H1 (cell line): ENCODE results near the gene ADARB2. TPM values are rescaled to one million over a fixed set of nuclear protein-coding genes. Genes with fewer than 3 reads are reported as not detected.

ENCODE experiments used
- CTCF ChIA-PET: fragments of 300-600 bp; sonication (Branson Sonifier 250); formaldehyde crosslinking; loops from one replicate; lab custom pipeline; 2021; ENCODE audit not compliant: partially characterized antibody; lab: Charles Lee
- POLR2A ChIA-PET: fragments of 300-600 bp; sonication (Branson Sonifier 250); formaldehyde crosslinking; loops from one replicate; lab custom pipeline; 2021; ENCODE audit warnings: inconsistent platforms; ENCODE audit not compliant: partially characterized antibody; lab: Charles Lee
- DNase-seq, 2 experiments: peaks; one replicate each; pipeline versions ENCODE4 v3.0.0 to v3.0.0-alpha.2; 2010 to 2022; ENCODE audit warnings: low spot score in 2 of 2, low read depth in 1 of 2, mixed read lengths in 1 of 2
- FAIRE-seq: peaks from 2 replicates; lab custom pipeline; 2011; peaks lifted over from hg19 to GRCh38; lab: Jason Lieb, UNC
- H2AFZ ChIP-seq: 2 replicates; pipeline ENCODE4 v1.8.1; 2012; ENCODE audit warnings: low read length, inconsistent platforms
- H2AK5ac ChIP-seq: 2 replicates; pipeline ENCODE4 v1.6.1; 2013; ENCODE audit warnings: low read depth, low read length
- H2BK120ac ChIP-seq: replicated peaks from 2 replicates; pipeline ENCODE3; 2013; ENCODE audit warnings: low read depth, low read length, inconsistent platforms
- H2BK12ac ChIP-seq: 2 replicates; pipeline ENCODE4 v1.6.1; 2013; ENCODE audit warnings: low read depth, low read length
- H2BK15ac ChIP-seq: 2 replicates; pipeline ENCODE4 v1.6.1; 2013; ENCODE audit warnings: low read length
- H2BK20ac ChIP-seq: 2 replicates; pipeline ENCODE4 v1.6.1; 2013; ENCODE audit warnings: low read length
- H2BK5ac ChIP-seq: 2 replicates; pipeline ENCODE4 v1.6.1; 2013; ENCODE audit warnings: low read depth, low read length
- H3K14ac ChIP-seq: 2 replicates; pipeline ENCODE4 v1.6.1; 2013; ENCODE audit warnings: inconsistent platforms; ENCODE audit not compliant: insufficient read length
- H3K18ac ChIP-seq: 2 replicates; pipeline ENCODE4 v1.6.1; 2013; ENCODE audit warnings: low read length; ENCODE audit errors: extremely low read depth
- H3K23ac ChIP-seq: 2 replicates; pipeline ENCODE4 v1.6.1; 2013; ENCODE audit warnings: inconsistent platforms; ENCODE audit not compliant: insufficient read length
- H3K23me2 ChIP-seq: 2 replicates; pipeline ENCODE4 v1.6.1; 2013; ENCODE audit warnings: low read depth, low read length
- H3K27ac ChIP-seq: 2 replicates; pipeline ENCODE4 v1.6.1; 2011; ENCODE audit warnings: low read depth, low read length, inconsistent platforms
- H3K27me3 ChIP-seq, 4 experiments: replicated peaks in 1 of 4; 1 replicate in 1 of 4; 2 replicates in 3 of 4; pipeline versions ENCODE4 v1.6.1 to v1.8.1; 2011 to 2013; ENCODE audit warnings: low read length in 3 of 4, mild to moderate bottlenecking in 3 of 4, inconsistent platforms in 2 of 4, mixed read lengths in 2 of 4, moderate library complexity in 1 of 4; ENCODE audit not compliant: control insufficient read depth in 3 of 4, insufficient read depth in 3 of 4; ENCODE audit errors: extremely low read depth in 1 of 4
- H3K36me3 ChIP-seq, 4 experiments: 2 replicates each; pipeline versions ENCODE4 v1.6.1 to v1.8.1; 2011 to 2013; ENCODE audit warnings: mild to moderate bottlenecking in 4 of 4, low read length in 3 of 4, moderate library complexity in 2 of 4, control low read depth in 1 of 4, inconsistent platforms in 1 of 4; ENCODE audit not compliant: insufficient read depth in 4 of 4, control insufficient read depth in 2 of 4
- H3K4ac ChIP-seq: replicated peaks from 2 replicates; pipeline ENCODE3; 2013; ENCODE audit warnings: low read length, low read depth, mixed read lengths, inconsistent platforms; ENCODE audit not compliant: insufficient read length
- H3K4me1 ChIP-seq, 4 experiments: replicated peaks in 1 of 4; 1 replicate in 1 of 4; 2 replicates in 3 of 4; pipeline versions ENCODE4 v1.6.1 to v1.8.1; 2011 to 2013; ENCODE audit warnings: low read length in 3 of 4, inconsistent platforms in 2 of 4, mixed read lengths in 1 of 4; ENCODE audit not compliant: insufficient read depth in 4 of 4, control insufficient read depth in 3 of 4
- H3K4me2 ChIP-seq, 2 experiments: 2 replicates each; pipeline versions ENCODE4 v1.6.1 to v1.8.1; 2011 to 2013; ENCODE audit warnings: low read depth in 2 of 2, low read length in 2 of 2, control low read depth in 1 of 2, inconsistent platforms in 1 of 2, mild to moderate bottlenecking in 1 of 2; ENCODE audit not compliant: insufficient read depth in 1 of 2
- H3K4me3 ChIP-seq, 4 experiments: fragments of 200-600, 300-600 bp in 1 of 4; sonication (generic), shearing (Covaris generic), sonication (Bioruptor Twin) in 1 of 4; 2 replicates each; pipeline versions ENCODE4 v1.5.1 to v1.8.1; 2011 to 2016; ENCODE audit warnings: low read length in 4 of 4, low read depth in 3 of 4, control low read depth in 2 of 4, inconsistent platforms in 2 of 4, mild to moderate bottlenecking in 2 of 4, mixed read lengths in 1 of 4, moderate library complexity in 1 of 4; ENCODE audit not compliant: insufficient read depth in 2 of 4; ENCODE audit errors: extremely low read depth in 1 of 4
- H3K56ac ChIP-seq: replicated peaks from 2 replicates; pipeline ENCODE3; 2013; ENCODE audit warnings: low read depth, mild to moderate bottlenecking, mixed read lengths, low read length, inconsistent platforms; ENCODE audit not compliant: insufficient read length
- H3K79me1 ChIP-seq: 2 replicates; pipeline ENCODE4 v1.6.1; 2013; ENCODE audit warnings: low read depth, low read length, control low read depth
- H3K79me2 ChIP-seq, 2 experiments: 2 replicates each; pipeline versions ENCODE4 v1.6.1 to v1.8.1; 2012 to 2013; ENCODE audit warnings: low read length in 2 of 2, mild to moderate bottlenecking in 2 of 2, inconsistent platforms in 1 of 2; ENCODE audit not compliant: insufficient read depth in 2 of 2, control insufficient read depth in 1 of 2
- H3K9ac ChIP-seq, 4 experiments: replicated peaks in 1 of 4; 1 replicate in 1 of 4; 2 replicates in 3 of 4; pipeline versions ENCODE4 v1.6.1 to v1.8.1; 2011 to 2013; ENCODE audit warnings: low read depth in 3 of 4, low read length in 3 of 4, control low read depth in 2 of 4, mild to moderate bottlenecking in 2 of 4, moderate library complexity in 2 of 4, inconsistent platforms in 1 of 4; ENCODE audit errors: extremely low read depth in 1 of 4
- H3K9me3 ChIP-seq, 2 experiments: 2 replicates each; pipeline versions ENCODE4 v1.6.1 to v1.8.1; 2012 to 2013; ENCODE audit warnings: mild to moderate bottlenecking in 2 of 2, moderate library complexity in 2 of 2, control low read depth in 1 of 2, inconsistent platforms in 1 of 2, low read depth in 1 of 2, low read length in 1 of 2, mixed read lengths in 1 of 2; ENCODE audit not compliant: insufficient read depth in 2 of 2
- H4K20me1 ChIP-seq, 2 experiments: replicated peaks in 1 of 2; 2 replicates each; pipeline versions ENCODE3 to v1.8.1; 2011 to 2013; ENCODE audit warnings: inconsistent platforms in 2 of 2, low read length in 2 of 2, mild to moderate bottlenecking in 1 of 2; ENCODE audit not compliant: insufficient read depth in 2 of 2, control insufficient read depth in 1 of 2
- H4K5ac ChIP-seq: 2 replicates; pipeline ENCODE4 v1.6.1; 2013; ENCODE audit warnings: low read length, low read depth, mixed read lengths, inconsistent platforms; ENCODE audit not compliant: insufficient read length
- H4K8ac ChIP-seq: 2 replicates; pipeline ENCODE4 v1.8.0; 2013; ENCODE audit warnings: mild to moderate bottlenecking, moderate library complexity, low read length, inconsistent platforms; ENCODE audit not compliant: insufficient read depth; ENCODE audit errors: extremely low read depth
- H4K91ac ChIP-seq: replicated peaks from 2 replicates; pipeline ENCODE3; 2013; ENCODE audit warnings: low read length, mixed read lengths, inconsistent platforms; ENCODE audit not compliant: insufficient read length
- ATF2 ChIP-seq: IDR thresholded peaks from 2 replicates; pipeline ENCODE4 v1.6.1; 2012; ENCODE audit warnings: low read length, inconsistent platforms
- BRCA1 ChIP-seq: IDR thresholded peaks from 2 replicates; pipeline ENCODE4 v1.6.1; 2012; ENCODE audit warnings: low read depth, low read length, improper control_type of control experiment
- CBX5 ChIP-seq: fragments of 300-800, 300-1000 bp; sonication (generic); IDR thresholded peaks from 2 replicates; pipeline ENCODE4 v1.7.1; 2016; ENCODE audit warnings: antibody characterized with exemption, low read length, low read depth
- CBX8 ChIP-seq: fragments of 300-800, 300-1000 bp; sonication (generic); IDR thresholded peaks from 2 replicates; pipeline ENCODE4 v1.7.1; 2016; ENCODE audit warnings: low read depth, low read length, borderline replicate concordance
- CREB1 ChIP-seq: IDR thresholded peaks from 2 replicates; pipeline ENCODE4 v1.6.1; 2012; ENCODE audit warnings: inconsistent platforms
- EZH2 ChIP-seq: fragments of 200-600 bp; sonication (generic); IDR thresholded peaks from 2 replicates; pipeline ENCODE4 v1.7.1; 2012; ENCODE audit warnings: low read depth, mild to moderate bottlenecking, moderate library complexity, low read length, inconsistent platforms; ENCODE audit not compliant: severe bottlenecking
- MAFK ChIP-seq: IDR thresholded peaks from 2 replicates; pipeline ENCODE4 v1.6.1; 2012; ENCODE audit warnings: low read depth, mild to moderate bottlenecking, improper control_type of control experiment, low read length
- PHF8 ChIP-seq: fragments of 200-600 bp; sonication (generic); conservative IDR thresholded peaks from 2 replicates; pipeline ENCODE4 v1.7.1; 2012; ENCODE audit warnings: low read depth, mild to moderate bottlenecking, inconsistent platforms, low read length, moderate library complexity
- RFX5 ChIP-seq: IDR thresholded peaks from 2 replicates; pipeline ENCODE4 v1.6.1; 2011; ENCODE audit warnings: low read depth, low read length, improper control_type of control experiment, borderline replicate concordance
- SIX5 ChIP-seq: IDR thresholded peaks from 2 replicates; pipeline ENCODE4 v1.6.1; 2011; ENCODE audit warnings: mild to moderate bottlenecking, low read depth, low read length
- SUZ12 ChIP-seq: fragments of 200-600 bp; sonication (generic); IDR thresholded peaks from 2 replicates; pipeline ENCODE4 v1.6.1; 2012; ENCODE audit warnings: mild to moderate bottlenecking, inconsistent platforms, low read length, moderate library complexity, mixed read lengths
- TEAD4 ChIP-seq: IDR thresholded peaks from 2 replicates; pipeline ENCODE4 v1.6.1; 2012; ENCODE audit warnings: low read depth, low read length, inconsistent platforms, mixed read lengths
- WGBS, 2 experiments: shearing (Covaris generic) in 1 of 2; methylation state at CpG; one replicate each; pipeline versions ENCODE4 v1.1.6 to v1.1.7; 2013 to 2015; ENCODE audit warnings: low lambda C conversion rate in 2 of 2, mixed read lengths in 2 of 2, inconsistent platforms in 1 of 2, low coverage in 1 of 2, missing lambda C conversion rate in 1 of 2; ENCODE audit not compliant: insufficient replicate concordance in 2 of 2, insufficient coverage in 1 of 2, insufficient read length in 1 of 2; ENCODE audit errors: extremely low coverage in 1 of 2, missing lambda C conversion rate in 1 of 2; 5-methylcytosine and 5-hydroxymethylcytosine counted together
- polyA plus RNA-seq, 7 experiments: library from polyadenylated mRNA; depleted of rRNA in 3 of 7; stranded (reverse) in 5 of 7; unstranded in 2 of 7; fragments of >200 nt in 5 of 7; fragments of 200-250 nt in 2 of 7; gene quantifications; 1 replicate in 5 of 7; 2 replicates in 1 of 7; 4 replicates in 1 of 7; pipeline versions ENCODE4 v1.2.1 to v1.2.3, GENCODE V29; 2011 to 2013; ENCODE audit warnings: missing spikeins in 2 of 7, mixed read lengths in 2 of 7
- total RNA-seq: library from RNA; stranded (reverse); fragmentation: NEBNext Ultra II Directional; extraction: Animal tissue kit (Norgen Biotek cat#: 25700); gene quantifications from 2 replicates; pipeline ENCODE4 v1.2.1, GENCODE V29; 2021

ADARB2 gene
- total and polyA plus RNA-seq, 2 of the 8 experiments (the other 6 are each of a cell fraction or from before 2014, with no cell fraction given): 2.2 to 2.8 TPM

- peaks cover 0 to 6% (median 1%) of the 10 kb centered on the region in 4 experiments; a peak in 3 of 7 replicates for H3K4me1 ChIP-seq
- no peak overlapping the region for H3K23ac ChIP-seq
- H2BK20ac ChIP-seq: no peak overlapping the region
- H3K79me2 ChIP-seq: no peaks in the 10 kb centered on the region
- H2BK5ac ChIP-seq: no peak overlapping the region
- no peaks in the 10 kb centered on the region for H4K20me1 ChIP-seq
- H3K27ac ChIP-seq: no peak overlapping the region
- H3K9ac ChIP-seq: no peak overlapping the region
- no peaks in the 10 kb centered on the region for H3K23me2 ChIP-seq
- H2BK12ac ChIP-seq: no peak overlapping the region
- no peak overlapping the region for H3K4ac ChIP-seq
- CTCF ChIA-PET: interaction anchor here (1.1 kb wide), 1 partner anchor 11 kb away, joined by 4 read pairs; no protein-coding TSS in a partner anchor
- DNase-seq: no peak
- no peaks in the 10 kb centered on the region for H3K27me3 ChIP-seq
- no peak overlapping the region; the same call in 1 of the 2 replicates for H4K8ac ChIP-seq
- no peak overlapping the region for H3K18ac ChIP-seq
- 97% methylated on average over 11 of the region's 11 CpGs; no CpG with 5 or more reads in 1 of the 2 experiments for whole genome bisulfite sequencing, 2 experiments
- H3K56ac ChIP-seq: no peak overlapping the region
- H3K4me3 ChIP-seq: no peak overlapping the region
- no peaks in the 10 kb centered on the region for H3K79me1 ChIP-seq
- no peak overlapping the region for H2AK5ac ChIP-seq
- no peak overlapping the region for H2BK15ac ChIP-seq
- H2AFZ ChIP-seq: no peak overlapping the region
- H4K5ac ChIP-seq: no peak overlapping the region
- peaks cover 15 to 19% of the 10 kb centered on the region in 2 experiments for H3K9me3 ChIP-seq
- peaks cover 0 to 5% (median 0%) of the 10 kb centered on the region in 4 experiments; a peak in 2 of 8 replicates for H3K36me3 ChIP-seq
- FAIRE-seq: no peak
- no peak overlapping the region for H2BK120ac ChIP-seq
- no peak overlapping the region for H3K4me2 ChIP-seq
- POLR2A ChIA-PET: interaction anchor here (0.7 kb wide), 1 partner anchor 1225 kb away, joined by 3 read pairs; no protein-coding TSS in a partner anchor
- no peak overlapping the region for H4K91ac ChIP-seq
- no peak overlapping the region for H3K14ac ChIP-seq
- TF ChIP-seq TEAD4 (no peak), PHF8 (no peak), RFX5 (no peak), MAFK (no peak), ATF2 (no peak), CBX5 (no peak), CBX8 (no peak), SUZ12 (no peak), BRCA1 (no peak), EZH2 (no peak), SIX5 (no peak), CREB1 (no peak)
Measured at GRCh38 chr10:1778375-1778969, 41.1 kb upstream of the ADARB2 start.
